Measurements from ENCODE around the gene ZMYM3. TPM values are rescaled to one million over a fixed set of nuclear protein-coding genes. Genes with fewer than 3 reads are reported as not detected.

Gene ZMYM3
- 7.8 and 9.5 TPM in 2 replicates for total RNA-seq

GRCh38 chrX:71254092-71254963 lies at the start of gene ZMYM3:
Gene ZMYM3, minus strand, starts transcription at chrX:71254140. Its CDS starts 885 bp downstream, at chrX:71253255.

DNA sequence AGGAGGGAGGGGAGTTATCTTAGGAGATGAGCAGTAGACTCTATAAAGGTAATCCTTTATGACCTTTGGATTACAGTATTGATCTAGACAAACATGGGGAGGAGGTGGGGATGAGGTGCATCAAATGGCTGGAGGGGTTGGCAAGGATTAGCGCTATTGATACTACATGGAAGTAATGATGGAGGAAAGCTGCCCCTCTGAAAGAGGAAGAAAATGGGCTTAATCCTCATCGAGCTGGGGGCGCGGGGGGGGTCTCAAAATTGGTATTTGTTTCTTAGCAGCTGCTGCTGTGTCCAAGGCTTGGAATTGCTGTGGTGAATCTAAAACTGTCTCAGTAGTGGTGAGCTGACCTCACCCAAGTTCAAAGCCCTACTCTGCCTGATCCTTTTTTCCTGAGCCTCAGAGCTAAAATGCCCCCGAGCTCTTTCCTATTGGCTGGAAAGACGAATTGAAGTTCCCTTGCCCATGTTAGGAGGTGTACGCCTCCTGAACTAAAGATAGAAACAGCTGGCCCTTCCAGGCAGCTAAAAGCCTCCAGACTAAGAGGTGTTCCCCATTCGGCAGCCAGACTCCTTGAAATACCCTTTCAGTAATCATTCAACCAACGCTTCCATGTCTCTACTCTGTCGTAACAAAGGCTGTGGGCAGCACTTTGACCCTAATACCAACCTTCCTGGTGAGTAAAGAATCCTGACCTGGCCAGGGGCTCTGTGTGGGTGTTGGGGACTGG lies 47.4 kb upstream of the ZMYM3 start, which contains the start of gene ITGB1BP2:
TSS of gene ITGB1BP2 (plus strand) at position 556 of the 730 bp plus-strand sequence. CDS start at position 613, 57 bp downstream.

DNA sequence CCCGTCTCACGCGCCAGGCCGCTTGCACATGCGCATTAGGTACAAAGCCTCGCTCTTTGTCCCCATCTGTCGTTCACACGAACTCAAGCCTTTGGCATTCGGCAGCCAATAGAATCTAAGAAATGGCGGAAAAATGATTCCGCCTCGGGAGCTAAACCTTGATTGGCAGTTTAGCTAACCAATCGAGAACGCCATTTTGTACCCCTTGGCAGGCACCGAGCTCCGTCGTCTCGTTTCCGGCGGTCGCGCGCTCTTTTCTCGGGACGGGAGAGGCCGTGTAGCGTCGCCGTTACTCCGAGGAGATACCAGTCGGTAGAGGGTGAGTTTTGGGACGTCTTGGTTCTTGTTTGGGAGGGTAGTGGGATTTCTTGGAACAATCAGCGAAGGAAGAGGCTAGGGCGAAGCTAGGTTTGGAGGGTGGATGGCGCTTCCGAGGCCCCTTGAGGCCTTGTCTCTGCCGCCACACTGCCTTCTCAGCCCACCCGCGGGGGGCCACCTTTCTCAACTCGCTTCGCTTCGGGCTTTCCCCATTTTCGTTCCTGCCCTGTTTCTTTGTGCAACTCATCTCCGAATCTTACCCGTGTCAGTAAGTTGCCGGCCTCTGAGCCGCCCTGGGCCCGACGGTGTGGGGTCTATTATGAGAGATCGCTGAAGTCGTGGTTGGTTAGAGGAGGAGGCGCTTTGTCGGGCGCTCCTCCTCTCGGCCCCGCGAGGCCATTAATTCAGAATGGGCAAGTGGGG lies 29.6 kb upstream of the ZMYM3 start, which contains the start of gene NONO:
TSS of gene NONO (plus strand) at position 233 of the 741 bp plus-strand sequence. CDS start 7,003 bp downstream, outside the sequence.

DNA sequence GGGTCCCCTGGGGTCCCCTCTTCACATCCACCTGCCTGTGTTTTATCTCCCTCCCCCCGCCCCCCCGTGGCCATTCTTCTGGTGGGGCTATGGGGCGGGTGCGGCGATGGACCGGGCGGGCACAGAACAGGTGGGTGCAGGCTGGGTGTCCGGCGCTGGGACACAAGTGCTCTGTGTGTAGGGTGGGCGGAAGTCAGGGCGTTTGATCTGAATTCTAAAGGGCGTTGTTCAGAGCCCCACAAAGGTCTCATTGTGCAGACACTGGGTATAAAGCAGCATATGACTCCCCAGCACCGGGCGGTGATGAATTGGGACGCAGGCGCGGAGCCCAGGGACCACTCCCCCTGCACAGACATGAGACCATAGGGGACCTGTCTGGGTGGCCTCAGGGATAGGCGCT lies 31.0 kb downstream of the ZMYM3 start, which contains the start of gene GJB1:
TSS of gene GJB1 (plus strand) at position 296 of the 400 bp plus-strand sequence. CDS start 484 bp downstream, outside the sequence.

Other genes starting within 250 kb of the ZMYM3 start
- gene SNX12, start 185.8 kb downstream of the ZMYM3 start, total RNA-seq: 54.4 and 68.9 TPM in 2 replicates
- 1.6 and 2.9 TPM in 2 replicates for gene FOXO4, start 158.3 kb downstream of the ZMYM3 start, total RNA-seq
- gene CXorf65, start 147.4 kb downstream of the ZMYM3 start, total RNA-seq: not detected in 2 replicates
- not detected in 2 replicates for gene IL2RG, start 142.6 kb downstream of the ZMYM3 start, total RNA-seq
- gene MED12, start 135.5 kb downstream of the ZMYM3 start, total RNA-seq: 11.0 and 16.0 TPM in 2 replicates
- gene NLGN3, start 109.3 kb downstream of the ZMYM3 start, total RNA-seq: not detected in 2 replicates
- gene GJB1, start 30.9 kb downstream of the ZMYM3 start, total RNA-seq: not detected in 2 replicates
- 232 and 281 TPM in 2 replicates for gene NONO, start 29.5 kb upstream of the ZMYM3 start, total RNA-seq
- gene ITGB1BP2, start 47.6 kb upstream of the ZMYM3 start, total RNA-seq: 0.23 and 1.7 TPM in 2 replicates
- gene TAF1, start 112.2 kb upstream of the ZMYM3 start, total RNA-seq: 8.0 and 16.4 TPM in 2 replicates